AML-193 (cell line): Measurements from ENCODE around the gene CBLIF.
"Not testable (repeated sequence)": the region's sequence is repeated elsewhere in the genome, so short reads cannot be mapped to it uniquely, and the experiment has no call there.

Experiments
- DNase-seq, 2 experiments: peaks; one replicate each; lab custom pipeline; 2025; lab: John Stamatoyannopoulos, UW

Gene CBLIF

GRCh38 chr11:59847626-59848025 is 2.3 kb upstream of the CBLIF start:
- no peak for DNase-seq

DNA sequence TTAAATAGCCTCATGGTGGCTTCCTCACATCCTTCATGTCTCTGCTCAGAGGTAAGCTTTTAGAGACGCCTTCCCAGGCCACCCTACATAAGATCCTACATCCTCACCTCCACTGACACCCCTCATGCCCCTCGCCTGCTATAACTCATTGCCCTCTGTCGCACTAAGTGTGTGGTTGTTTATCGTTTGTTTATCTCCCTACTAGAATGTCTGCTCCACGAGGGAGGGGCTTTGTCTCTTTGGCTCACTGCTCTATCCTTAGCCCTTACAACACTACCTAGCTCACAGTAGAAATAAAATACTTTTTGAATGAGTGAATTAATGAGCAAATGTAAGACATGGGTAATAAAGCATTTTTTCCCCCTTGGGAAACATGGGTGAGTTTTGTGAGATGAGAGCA is 1.3 kb upstream of the CBLIF start:
- no peak for DNase-seq

- DNase-seq, result no peak
Observed at GRCh38 chr11:59842316-59842715, 3.0 kb downstream of the CBLIF start.

GRCh38 chr11:59841514-59841913 is 3.8 kb downstream of the CBLIF start:
- no peak for DNase-seq

- DNase-seq, result no peak
Observed at GRCh38 chr11:59839615-59840014, 5.7 kb downstream of the CBLIF start.

DNA sequence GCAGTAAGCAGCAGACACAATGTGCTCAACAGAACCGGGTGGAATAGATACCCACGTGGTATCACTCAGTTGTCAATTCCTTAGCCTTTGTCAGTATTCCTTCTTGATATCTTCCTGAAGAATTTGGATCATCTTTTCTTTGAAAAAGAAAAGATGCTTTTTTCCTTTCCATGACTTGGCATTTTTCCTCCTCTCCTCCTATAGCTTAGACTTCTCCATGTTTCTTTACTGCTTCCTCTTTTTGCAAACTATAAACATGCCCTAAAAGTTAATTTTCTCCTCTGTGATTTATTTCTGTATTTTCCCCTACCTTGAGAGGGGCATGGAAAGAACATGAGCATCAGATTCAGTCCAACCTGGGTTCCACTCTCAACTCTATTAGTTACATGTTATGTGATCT is 11.7 kb downstream of the CBLIF start:
- DNase-seq, result peak in 1 of 2 experiments; percentile 22

GRCh38 chr11:59829358-59829757 is 15.9 kb downstream of the CBLIF start:
- DNase-seq, result no peak

DNA sequence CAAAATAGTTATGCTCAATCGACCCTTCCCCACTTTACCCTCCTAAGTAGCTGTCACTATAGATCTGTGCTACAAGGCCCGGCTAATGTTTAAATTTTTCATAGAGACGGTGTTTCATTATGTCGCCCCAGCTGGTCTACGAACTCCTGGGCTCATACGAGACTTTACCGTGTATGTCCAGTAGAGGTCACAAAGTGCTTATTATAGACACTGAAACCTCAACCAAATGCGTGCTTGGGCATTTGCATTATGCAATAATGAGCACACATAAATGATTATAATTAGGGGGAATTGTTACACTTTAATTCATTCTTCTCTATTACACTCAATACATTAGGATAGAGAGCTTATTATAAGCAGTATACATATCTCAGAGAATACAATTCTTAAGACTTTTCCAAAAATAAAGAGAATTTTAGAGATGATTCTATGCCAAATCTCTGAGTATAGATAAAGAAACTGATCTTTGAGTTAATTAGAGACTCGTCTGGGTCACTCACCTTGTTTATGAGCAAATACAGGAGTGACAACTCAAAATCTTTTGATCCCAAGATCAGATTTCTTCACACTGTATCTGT is 22.2 kb downstream of the CBLIF start:
- peak; percentile 81 to 83 for DNase-seq

DNA sequence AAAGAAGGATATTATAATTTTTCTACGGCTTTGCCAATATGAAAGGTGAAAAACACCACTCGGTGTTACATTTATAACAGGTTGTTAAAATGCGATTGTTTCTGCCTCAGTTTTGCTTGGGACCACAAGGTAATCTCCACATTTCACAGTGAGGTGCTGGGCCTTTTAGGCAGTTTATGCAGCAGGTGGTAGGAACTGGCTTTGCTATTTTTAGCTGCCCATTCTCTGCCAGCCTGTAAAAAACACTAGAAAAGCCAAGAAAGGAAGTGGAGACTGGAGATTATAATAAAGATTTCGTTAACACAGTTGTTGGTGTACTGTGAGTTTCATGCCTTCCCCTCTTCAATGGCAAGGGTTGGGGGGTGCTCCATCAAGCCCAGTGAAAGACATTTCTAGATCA is 26.7 kb downstream of the CBLIF start:
- DNase-seq, result no peak

DNA sequence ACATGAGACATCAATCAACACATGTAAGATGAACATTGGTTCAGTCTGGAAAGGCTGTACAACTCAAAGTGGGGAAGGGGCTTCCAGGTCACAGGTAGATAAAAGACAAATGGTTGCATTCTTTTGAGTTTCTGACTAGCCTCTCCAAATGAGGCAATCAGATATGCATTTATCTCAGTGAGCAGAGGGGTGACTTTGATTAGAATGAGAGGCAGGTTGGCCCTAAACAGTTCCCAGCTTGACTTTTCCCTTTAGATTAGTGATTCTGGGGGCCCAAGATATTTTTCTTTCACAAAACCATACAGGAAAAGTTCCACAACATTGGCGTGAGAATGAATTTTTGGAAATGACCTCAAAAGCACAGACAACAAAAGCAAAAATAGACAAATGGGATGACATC is 28.9 kb downstream of the CBLIF start:
- DNase-seq, result not testable (repeated sequence)

DNA sequence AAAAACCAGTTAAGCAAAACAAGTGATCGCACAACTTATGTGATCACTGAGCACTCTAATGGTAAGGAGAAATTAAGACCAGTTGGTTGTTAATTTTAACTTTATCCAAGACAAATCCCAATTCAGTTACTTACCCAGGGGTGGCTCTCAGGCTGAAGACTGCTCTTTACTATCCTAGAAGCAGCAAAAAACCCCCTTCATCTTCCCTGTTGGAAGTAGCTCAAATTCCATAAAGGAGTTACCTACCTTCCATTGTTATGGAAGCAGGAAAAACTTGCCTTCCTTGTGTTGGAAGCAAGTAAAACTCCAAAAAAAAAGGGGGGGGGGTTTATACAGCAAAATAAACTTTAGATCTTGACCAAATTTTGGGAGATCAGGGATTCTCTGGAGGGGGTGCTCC is 29.5 kb downstream of the CBLIF start:
- DNase-seq, result no peak

DNA sequence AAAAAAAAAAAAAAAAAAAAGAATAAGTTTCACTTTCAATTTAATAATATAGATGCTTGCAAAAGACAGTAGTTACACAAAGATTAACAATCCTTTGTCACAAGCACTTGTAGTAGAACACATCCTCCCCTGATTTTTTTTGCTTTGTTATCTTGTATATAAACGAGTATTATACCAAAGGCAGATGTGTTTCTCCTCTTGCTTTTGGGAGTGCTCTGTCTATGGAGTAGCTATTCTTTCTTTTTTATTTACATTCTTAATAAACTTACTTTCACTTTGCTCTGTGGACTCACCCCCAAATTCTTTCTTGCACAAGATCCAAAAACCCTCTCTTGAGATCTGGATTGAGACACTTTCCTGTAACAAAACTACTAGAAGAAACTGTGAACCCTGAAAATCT is 31.3 kb downstream of the CBLIF start:
- peak in 1 of 2 experiments; percentile 8 for DNase-seq

DNA sequence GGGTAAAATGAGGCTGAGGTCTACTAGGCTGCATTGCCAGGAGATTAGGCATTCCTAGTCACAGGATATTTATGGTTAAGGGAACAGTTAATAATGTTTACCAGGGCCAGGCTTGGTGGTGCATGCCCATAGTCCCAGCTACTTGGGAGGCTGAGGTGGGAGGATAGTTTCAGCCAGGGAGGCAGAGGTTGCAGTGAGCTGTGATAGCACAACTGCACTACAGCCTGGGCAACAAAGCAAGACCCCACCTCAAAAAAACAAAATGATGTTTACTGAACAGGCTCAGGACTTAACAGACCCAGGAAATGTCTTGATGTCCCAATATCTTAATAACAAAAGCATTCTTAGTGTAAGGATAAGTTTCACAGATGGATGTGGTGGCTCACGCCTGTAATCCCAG is 31.9 kb downstream of the CBLIF start:
- DNase-seq, result no peak

DNA sequence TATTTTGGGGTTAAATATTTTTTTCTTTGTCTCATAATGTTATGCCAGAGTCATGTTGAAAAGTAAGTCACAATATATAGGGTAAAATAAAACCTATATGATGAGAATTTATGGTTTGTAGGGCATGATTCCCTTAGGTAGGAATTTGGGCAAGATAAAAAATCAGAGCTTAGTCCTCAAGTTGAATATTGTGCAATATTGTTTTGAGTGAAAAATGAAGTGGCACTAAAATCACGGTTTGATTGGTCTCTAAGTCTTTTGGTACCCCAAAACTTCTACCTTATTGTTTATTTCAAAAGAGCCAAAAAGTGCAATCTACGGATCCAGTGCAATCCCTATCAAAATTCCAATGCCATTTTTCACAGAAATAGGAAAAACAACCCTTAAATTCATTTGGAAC is 33.1 kb downstream of the CBLIF start:
- no peak for DNase-seq

DNA sequence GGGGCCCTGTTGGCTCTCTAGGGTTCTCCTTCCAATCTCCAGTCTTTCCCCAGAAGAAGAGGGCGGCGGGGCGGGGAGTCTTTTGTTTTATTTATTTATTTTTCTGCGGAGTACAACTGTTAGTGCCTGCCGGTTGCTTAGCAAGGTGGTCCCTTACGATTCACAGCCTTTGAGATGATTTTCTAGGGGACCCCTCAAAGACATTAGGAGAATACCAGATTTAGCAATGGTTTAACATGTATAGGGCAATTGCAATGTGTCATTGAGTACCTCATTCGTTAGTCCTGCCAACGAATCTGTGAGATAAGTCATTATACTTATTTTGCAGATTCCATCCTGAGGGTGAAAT is 34.4 kb downstream of the CBLIF start:
- DNase-seq, result no peak

DNA sequence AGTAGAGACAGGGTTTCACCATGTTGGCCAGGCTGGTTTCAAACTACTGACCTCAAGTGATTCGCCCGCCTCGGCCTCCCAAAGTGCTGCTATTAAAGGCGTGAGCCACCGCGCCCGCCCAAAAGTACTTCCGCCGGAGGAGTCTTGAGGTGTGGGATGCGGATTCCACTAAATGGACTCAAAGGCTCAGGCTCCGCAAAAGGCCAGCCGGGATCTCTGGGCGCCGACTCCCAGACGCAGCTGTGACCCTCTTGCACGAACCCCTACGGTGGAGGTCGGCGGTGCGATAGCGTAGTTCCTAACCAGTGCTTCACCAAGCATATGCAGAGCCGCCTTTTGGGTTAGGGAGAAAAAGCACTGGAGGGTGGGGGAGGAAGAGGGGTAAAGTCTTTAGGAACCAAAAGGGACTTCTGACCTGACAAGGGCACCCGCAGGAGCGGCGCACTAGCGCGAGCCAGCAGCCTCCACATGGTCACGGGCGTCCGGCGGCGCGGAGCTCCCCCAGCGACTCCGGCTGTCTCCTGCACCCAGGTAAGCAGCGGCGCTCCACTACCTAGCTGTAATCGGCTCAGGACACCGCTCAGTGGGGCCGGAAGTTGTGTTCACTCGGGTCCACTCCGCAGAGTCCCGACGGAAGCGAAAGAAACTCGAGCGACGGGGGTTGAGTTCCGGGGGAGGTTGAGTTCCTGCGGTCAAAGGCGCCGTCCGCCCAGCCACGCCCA is 34.9 kb downstream of the CBLIF start, which contains the start of gene MRPL16:
MRPL16 (minus strand) TSS at position 590 of the 722 bp plus-strand sequence; CDS start at position 470, 120 bp downstream.
- peak; percentile 84 to 86 for DNase-seq

- no peak for DNase-seq
Observed at GRCh38 chr11:59807047-59807610, 38.2 kb downstream of the CBLIF start.

GRCh38 chr11:59804061-59804460 is 41.2 kb downstream of the CBLIF start:
- DNase-seq, result no peak

DNA sequence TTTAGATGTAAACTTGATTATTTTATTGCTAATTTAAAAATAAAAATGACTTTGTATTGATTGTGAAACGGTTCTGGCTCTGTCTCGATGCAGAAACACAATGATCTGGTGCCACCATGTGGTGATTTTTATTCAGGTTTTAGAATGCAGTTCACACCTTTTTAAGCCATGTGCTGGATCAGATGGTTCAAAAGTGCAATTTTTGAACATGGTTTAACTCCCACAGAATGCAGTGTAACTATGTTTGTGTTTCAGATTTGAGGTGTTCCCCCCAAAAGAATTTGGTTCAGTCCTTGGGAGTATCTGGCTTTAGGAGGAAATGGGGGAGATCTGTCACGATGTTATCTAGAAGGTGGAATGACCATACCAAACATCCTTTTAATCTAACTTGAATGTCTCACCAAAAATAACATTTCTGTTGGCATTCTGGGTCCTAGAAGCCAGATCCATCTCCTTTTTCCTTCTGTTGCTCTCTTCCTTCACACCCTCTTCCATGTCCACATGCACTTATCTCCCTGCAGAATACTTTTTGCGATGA is 42.6 kb downstream of the CBLIF start:
- peak; percentile 63 to 65 for DNase-seq

- no peak for DNase-seq
Observed at GRCh38 chr11:59801981-59802638, 43.2 kb downstream of the CBLIF start.

- DNase-seq, result no peak
Observed at GRCh38 chr11:59801160-59801706, 44.1 kb downstream of the CBLIF start.

GRCh38 chr11:59800390-59801025 is 44.8 kb downstream of the CBLIF start:
- no peak for DNase-seq
